Mesenchymal stem cell (in vitro differentiated cells and primary cell): ENCODE measurements around the gene DNAJC5G.
A peak's percentile ranks its signal among the peaks of the same experiment; 100 is the strongest.

ENCODE experiments used
- DNase-seq: peaks from one replicate; pipeline ENCODE4 v3.0.0-alpha.2; 2013
- H2AFZ ChIP-seq: one replicate; pipeline ENCODE4 v1.6.1; 2013; ENCODE audit warnings: low read depth, mild to moderate bottlenecking, control low read depth, inconsistent platforms, low read length, moderate library complexity
- H2AK5ac ChIP-seq: 2 replicates; pipeline ENCODE4 v1.6.1; 2013; ENCODE audit warnings: low read length, moderate library complexity, mild to moderate bottlenecking, inconsistent platforms; ENCODE audit not compliant: severe bottlenecking
- H2BK120ac ChIP-seq: one replicate; pipeline ENCODE4 v1.6.1; 2013; ENCODE audit warnings: low read depth, mild to moderate bottlenecking, inconsistent platforms, low read length, moderate library complexity
- H2BK12ac ChIP-seq, 2 experiments: one replicate each; pipeline ENCODE4 v1.6.1; 2013; ENCODE audit warnings: inconsistent platforms in 2 of 2, low read length in 2 of 2, mild to moderate bottlenecking in 2 of 2, moderate library complexity in 2 of 2, control low read depth in 1 of 2
- H2BK15ac ChIP-seq: one replicate; pipeline ENCODE4 v1.6.1; 2013; ENCODE audit warnings: mild to moderate bottlenecking, low read depth, inconsistent platforms; ENCODE audit not compliant: poor library complexity, severe bottlenecking
- H2BK5ac ChIP-seq: 2 replicates; pipeline ENCODE4 v1.6.1; 2013; ENCODE audit warnings: low read depth, mild to moderate bottlenecking, low read length, control low read depth, inconsistent platforms; ENCODE audit not compliant: poor library complexity, severe bottlenecking
- H3K14ac ChIP-seq, 2 experiments: one replicate each; pipeline ENCODE4 v1.6.1; 2013; ENCODE audit warnings: inconsistent platforms in 2 of 2, low read length in 2 of 2, control low read depth in 1 of 2, mild to moderate bottlenecking in 1 of 2, moderate library complexity in 1 of 2
- H3K18ac ChIP-seq, 2 experiments: one replicate each; pipeline ENCODE4 v1.6.1; 2013; ENCODE audit warnings: inconsistent platforms in 2 of 2, low read length in 2 of 2, control low read depth in 1 of 2, low read depth in 1 of 2, mild to moderate bottlenecking in 1 of 2
- H3K23ac ChIP-seq, 2 experiments: one replicate each; pipeline ENCODE4 v1.6.1; 2013; ENCODE audit warnings: inconsistent platforms in 2 of 2, low read length in 2 of 2, mild to moderate bottlenecking in 2 of 2, moderate library complexity in 2 of 2, control low read depth in 1 of 2
- H3K27ac ChIP-seq: 2 replicates; pipeline ENCODE4 v1.5.1; 2013; ENCODE audit warnings: mild to moderate bottlenecking, moderate library complexity, low read length, control low read depth, inconsistent platforms; ENCODE audit not compliant: poor library complexity, severe bottlenecking
- H3K27me3 ChIP-seq, 2 experiments: 2 replicates each; pipeline versions ENCODE4 v1.6.1 to v1.7.0; 2013; ENCODE audit warnings: low read length in 2 of 2, mild to moderate bottlenecking in 2 of 2, moderate library complexity in 2 of 2, control low read depth in 1 of 2, inconsistent platforms in 1 of 2; ENCODE audit not compliant: control insufficient read depth in 1 of 2, insufficient read depth in 1 of 2
- H3K36me3 ChIP-seq, 2 experiments: 2 replicates each; pipeline versions ENCODE4 v1.6.1 to v1.7.0; 2013; ENCODE audit warnings: low read length in 2 of 2, control low read depth in 1 of 2, inconsistent platforms in 1 of 2, low read depth in 1 of 2, mild to moderate bottlenecking in 1 of 2; ENCODE audit not compliant: insufficient read depth in 2 of 2, control insufficient read depth in 1 of 2
- H3K4ac ChIP-seq, 2 experiments: one replicate each; pipeline ENCODE4 v1.6.1; 2013; ENCODE audit warnings: inconsistent platforms in 2 of 2, low read length in 2 of 2, mild to moderate bottlenecking in 2 of 2, moderate library complexity in 2 of 2, control low read depth in 1 of 2, low read depth in 1 of 2
- H3K4me1 ChIP-seq: 2 replicates; pipeline ENCODE4 v1.6.1; 2013; ENCODE audit warnings: low read depth, low read length, control low read depth; ENCODE audit not compliant: control insufficient read depth, insufficient read depth
- H3K4me2 ChIP-seq: 2 replicates; pipeline ENCODE4 v1.6.1; 2013; ENCODE audit warnings: low read length, mild to moderate bottlenecking, inconsistent platforms; ENCODE audit not compliant: poor library complexity, severe bottlenecking
- H3K4me3 ChIP-seq, 2 experiments: 2 replicates each; pipeline versions ENCODE4 v1.5.1 to v1.7.0; 2013; ENCODE audit warnings: low read length in 2 of 2, mild to moderate bottlenecking in 2 of 2, control low read depth in 1 of 2, low read depth in 1 of 2; ENCODE audit not compliant: insufficient read depth in 1 of 2
- H3K79me1 ChIP-seq: replicated peaks from 2 replicates; pipeline ENCODE4 v1.6.1; 2013; ENCODE audit warnings: mild to moderate bottlenecking, control low read depth, low read length, inconsistent platforms; ENCODE audit not compliant: poor library complexity, severe bottlenecking
- H3K9ac ChIP-seq: 2 replicates; pipeline ENCODE4 v1.7.0; 2013; ENCODE audit warnings: mild to moderate bottlenecking, low read length, moderate library complexity
- H3K9me3 ChIP-seq: 2 replicates; pipeline ENCODE4 v1.7.0; 2013; ENCODE audit warnings: mild to moderate bottlenecking, low read length; ENCODE audit not compliant: control insufficient read depth
- H4K8ac ChIP-seq: one replicate; pipeline ENCODE4 v1.6.1; 2013; ENCODE audit warnings: inconsistent platforms, mild to moderate bottlenecking, low read length, moderate library complexity
- H4K91ac ChIP-seq: one replicate; pipeline ENCODE4 v1.6.1; 2013; ENCODE audit warnings: mild to moderate bottlenecking, low read length, inconsistent platforms
- WGBS: methylation state at CpG from one replicate; pipeline ENCODE4 v1.1.7; 2013; ENCODE audit warnings: mixed read lengths; 5-methylcytosine and 5-hydroxymethylcytosine counted together

The DNAJC5G gene

DNA sequence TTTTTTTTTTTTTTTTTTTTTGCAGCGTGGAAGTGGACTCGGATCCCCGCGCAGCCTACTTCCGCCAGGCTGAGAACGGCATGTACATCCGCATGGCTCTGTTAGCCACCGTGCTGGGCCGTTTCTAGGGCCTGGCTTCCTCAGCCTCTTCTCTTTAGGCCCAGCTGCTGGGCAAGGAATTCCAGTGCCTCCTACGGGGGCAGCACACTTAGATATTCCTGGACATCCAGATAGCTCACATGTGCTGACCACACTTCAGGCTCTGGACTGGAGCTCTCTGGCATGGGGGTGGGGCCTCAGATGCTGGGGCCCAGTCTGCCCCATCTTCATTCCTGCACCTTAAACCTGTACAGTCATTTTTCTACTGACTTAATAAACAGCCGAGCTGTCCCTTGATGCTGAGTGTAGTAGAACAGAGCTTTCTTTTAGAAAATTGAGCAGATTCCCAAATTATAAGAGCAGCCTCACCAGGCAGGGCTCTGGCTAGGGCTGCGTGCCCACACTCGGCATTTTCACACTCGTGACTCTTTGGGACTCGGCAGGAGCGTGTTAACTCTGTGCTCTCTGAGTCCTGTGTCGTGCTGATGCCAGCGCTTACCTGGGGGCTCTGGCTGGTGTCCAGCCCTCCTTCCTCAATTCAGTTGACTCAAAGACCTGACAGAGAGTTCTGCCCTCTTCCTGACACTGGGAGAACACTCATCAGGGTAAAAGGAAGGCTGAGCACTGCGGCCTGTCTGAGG is 31.7 kb upstream of the DNAJC5G start:
- Histone ChIP-seq H2AK5ac (no peak overlapping the region), H4K8ac (no peak overlapping the region), H2BK5ac (peak overlapping the region; percentile 24), H2AFZ (no peak overlapping the region), H2BK15ac (no peak overlapping the region), H3K14ac (no peak overlapping the region), H2BK12ac (no peak overlapping the region), H3K9ac (no peak overlapping the region), H3K4me1 (no peaks in the 10 kb centered on the region), H3K4me2 (no peak overlapping the region), H3K27ac (no peak overlapping the region), H4K91ac (no peak overlapping the region), H3K36me3 (peaks cover 67% of the 10 kb centered on the region in 2 experiments), H2BK120ac (no peak overlapping the region), H3K27me3 (peaks cover 3 to 10% of the 10 kb centered on the region in 2 experiments), H3K4ac (no peak overlapping the region), H3K4me3 (no peak overlapping the region), H3K23ac (no peak overlapping the region), H3K18ac (no peak overlapping the region), H3K79me1 (peaks cover 4% of the 10 kb centered on the region), H3K9me3 (no peaks in the 10 kb centered on the region)
- no peak for DNase-seq
- WGBS: 97% methylated on average over 19 of the region's 19 CpGs

DNA sequence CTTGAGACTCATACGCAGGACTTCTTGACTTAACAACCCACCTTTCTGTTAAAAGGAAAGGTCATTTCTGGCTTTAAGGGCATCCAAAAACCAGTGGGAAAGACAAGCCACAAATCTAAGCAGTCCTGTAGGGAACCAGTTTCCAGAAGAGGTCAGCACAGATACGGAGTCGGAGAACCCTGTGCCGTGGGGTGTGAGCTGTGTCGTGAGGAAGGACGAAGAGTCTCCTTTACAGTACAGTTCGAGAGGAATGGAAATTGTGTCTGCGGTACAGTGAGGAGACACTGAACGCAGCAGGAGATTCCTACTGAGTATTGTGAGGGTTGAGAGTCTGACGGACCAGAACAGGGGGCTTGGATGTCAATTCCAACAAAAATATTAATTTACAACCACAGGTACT is 30.1 kb upstream of the DNAJC5G start:
- H3K4ac ChIP-seq: no peak overlapping the region
- no peak overlapping the region for H2AK5ac ChIP-seq
- H3K27ac ChIP-seq: no peak overlapping the region
- peaks cover 10 to 19% of the 10 kb centered on the region in 2 experiments for H3K27me3 ChIP-seq
- no peak overlapping the region for H3K14ac ChIP-seq
- no peak overlapping the region for H3K4me2 ChIP-seq
- H3K18ac ChIP-seq: no peak overlapping the region
- no peak overlapping the region for H2AFZ ChIP-seq
- no peak overlapping the region for H2BK120ac ChIP-seq
- peaks cover 2% of the 10 kb centered on the region for H3K4me1 ChIP-seq
- no peaks in the 10 kb centered on the region for H3K79me1 ChIP-seq
- no peak overlapping the region for H3K9ac ChIP-seq
- DNase-seq: no peak
- no peak overlapping the region for H2BK15ac ChIP-seq
- no peak overlapping the region for H2BK5ac ChIP-seq
- H3K36me3 ChIP-seq: peaks cover 52 to 54% of the 10 kb centered on the region in 2 experiments
- H2BK12ac ChIP-seq: no peak overlapping the region
- H3K4me3 ChIP-seq: no peak overlapping the region
- no peak overlapping the region for H4K8ac ChIP-seq
- no peak overlapping the region for H4K91ac ChIP-seq
- no peak overlapping the region for H3K23ac ChIP-seq
- WGBS: 85% methylated on average over 8 of the region's 10 CpGs
- H3K9me3 ChIP-seq: no peaks in the 10 kb centered on the region

DNA sequence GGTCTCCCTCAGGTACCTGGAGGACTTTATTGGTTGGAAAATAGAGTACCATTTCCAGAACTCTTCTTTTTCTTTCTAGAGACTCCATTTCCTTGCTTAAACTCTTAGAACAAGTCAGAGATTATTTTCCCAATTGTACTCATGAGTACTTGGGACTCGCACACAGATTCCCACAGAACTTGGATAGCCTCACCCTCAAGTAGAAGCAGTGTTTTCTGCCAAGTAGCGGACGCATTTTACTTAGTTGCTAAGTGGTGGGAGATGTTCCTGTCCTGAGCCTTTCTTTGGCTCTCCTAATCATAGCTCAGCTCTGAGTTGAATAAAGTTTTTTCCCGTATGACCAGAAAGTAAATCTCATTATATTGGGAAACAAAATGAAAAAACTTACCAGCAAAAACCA is 29.6 kb upstream of the DNAJC5G start:
- H3K4me3 ChIP-seq: no peak overlapping the region
- H2AK5ac ChIP-seq: no peak overlapping the region
- H3K27me3 ChIP-seq: peaks cover 15 to 24% of the 10 kb centered on the region in 2 experiments
- no peak overlapping the region for H2BK12ac ChIP-seq
- no peak overlapping the region for H3K27ac ChIP-seq
- H2BK15ac ChIP-seq: no peak overlapping the region
- WGBS: 96% methylated on average over 4 of the region's 4 CpGs
- H3K36me3 ChIP-seq: peaks cover 47 to 49% of the 10 kb centered on the region in 2 experiments
- no peak overlapping the region for H3K4ac ChIP-seq
- H3K18ac ChIP-seq: no peak overlapping the region
- no peak overlapping the region for H4K8ac ChIP-seq
- no peak overlapping the region for H3K14ac ChIP-seq
- no peak overlapping the region for H3K4me2 ChIP-seq
- H3K79me1 ChIP-seq: no peaks in the 10 kb centered on the region
- no peaks in the 10 kb centered on the region for H3K9me3 ChIP-seq
- no peak overlapping the region for H2BK120ac ChIP-seq
- H4K91ac ChIP-seq: no peak overlapping the region
- H3K23ac ChIP-seq: no peak overlapping the region
- H3K9ac ChIP-seq: no peak overlapping the region
- DNase-seq: no peak
- no peak overlapping the region for H2AFZ ChIP-seq
- peaks cover 5% of the 10 kb centered on the region for H3K4me1 ChIP-seq
- no peak overlapping the region for H2BK5ac ChIP-seq

DNA sequence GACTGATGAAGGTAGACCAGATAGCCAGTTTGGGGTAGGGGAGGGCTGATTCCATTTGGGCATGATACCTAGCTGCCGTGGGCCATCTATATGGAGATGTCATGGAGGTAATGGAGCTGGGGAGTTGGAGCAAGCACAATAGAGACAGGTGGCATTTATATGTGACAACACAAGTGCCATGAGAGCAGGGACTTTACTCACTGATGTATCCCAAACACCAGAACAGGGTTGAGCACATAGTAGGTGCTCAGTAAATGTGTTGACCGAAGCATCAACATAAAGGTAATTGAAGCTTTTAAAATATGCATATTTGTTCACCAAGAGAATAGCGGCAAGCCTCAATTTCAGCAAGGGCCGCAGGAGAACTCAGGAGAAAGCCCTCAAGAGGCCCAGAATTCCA is 27.3 kb upstream of the DNAJC5G start:
- no peak for DNase-seq
- Histone ChIP-seq H3K4me1 (peaks cover 5% of the 10 kb centered on the region), H4K8ac (no peak overlapping the region), H4K91ac (no peak overlapping the region), H2BK120ac (no peak overlapping the region), H3K27ac (no peak overlapping the region), H3K27me3 (peaks cover 30 to 37% of the 10 kb centered on the region in 2 experiments), H3K4me3 (no peak overlapping the region), H2BK5ac (no peak overlapping the region), H2BK12ac (no peak overlapping the region), H3K14ac (no peak overlapping the region), H3K23ac (no peak overlapping the region), H3K4ac (no peak overlapping the region), H3K18ac (no peak overlapping the region), H3K79me1 (no peaks in the 10 kb centered on the region), H2AFZ (no peak overlapping the region), H3K36me3 (peaks cover 24 to 26% of the 10 kb centered on the region in 2 experiments), H3K4me2 (no peak overlapping the region), H3K9ac (no peak overlapping the region), H3K9me3 (no peaks in the 10 kb centered on the region), H2AK5ac (no peak overlapping the region), H2BK15ac (no peak overlapping the region)
- WGBS: 81% methylated on average over 4 of the region's 4 CpGs
